ENCODE results near the gene KRT10. TPM values are rescaled to one million over a fixed set of nuclear protein-coding genes. Genes with fewer than 3 reads are reported as not detected.

The KRT10 gene
- 0.98 and 5.4 TPM in 2 replicates for total RNA-seq

DNA sequence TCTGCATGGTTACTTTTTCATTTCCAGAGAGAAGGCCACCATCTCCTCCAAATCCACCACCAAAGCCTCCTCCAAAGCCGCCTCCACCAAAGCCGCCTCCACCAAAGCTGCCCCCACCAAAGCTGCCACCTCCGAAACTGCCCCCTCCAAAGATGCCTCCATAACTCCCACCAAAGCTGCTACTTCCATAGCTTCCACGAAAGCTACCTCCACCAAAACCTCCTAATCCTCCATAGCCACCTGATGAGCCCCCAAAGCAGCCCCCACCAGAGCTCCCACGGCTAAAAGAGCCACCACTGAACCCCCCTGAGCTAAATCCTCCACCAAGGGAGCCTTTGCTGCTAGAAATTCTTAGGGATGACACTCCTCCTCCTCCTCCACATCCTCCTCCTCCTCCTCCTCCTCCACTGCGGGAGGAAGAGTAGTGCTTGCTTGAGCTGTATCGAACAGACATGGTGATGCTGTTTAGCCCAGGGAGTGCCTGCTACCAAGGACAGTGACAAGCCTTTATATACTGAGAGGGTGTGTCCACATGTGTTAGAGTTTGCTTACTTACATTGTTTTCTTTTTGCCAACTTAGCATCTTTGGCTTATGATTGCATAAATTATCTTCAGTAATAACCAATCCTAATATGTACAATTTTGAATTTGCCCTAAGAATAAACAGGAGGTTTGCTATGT is at the start of gene KRT10:
KRT10 (minus strand) TSS at position 483 of the 681 bp plus-strand sequence; CDS start at position 454, 29 bp downstream.

DNA sequence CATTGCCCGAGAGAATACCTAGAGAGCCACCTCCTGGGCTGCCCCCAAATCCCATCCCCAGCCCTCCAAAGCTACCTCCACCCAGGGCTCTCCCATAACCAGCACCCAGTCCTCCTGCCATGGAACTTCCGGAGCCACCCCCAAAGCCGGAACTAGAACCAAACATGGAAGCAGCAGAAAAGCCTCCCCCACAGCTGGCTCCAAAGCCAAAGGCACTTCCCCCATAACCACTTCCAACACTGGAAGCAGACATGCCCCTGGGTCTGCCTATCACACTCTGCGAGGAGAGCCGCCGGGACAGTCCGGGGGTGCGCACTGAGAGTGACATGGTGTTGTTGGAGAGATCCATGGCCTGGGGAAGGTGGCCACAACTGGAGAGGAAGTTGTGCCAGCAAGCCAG is 44.4 kb upstream of the KRT10 start, which contains the start of gene KRT12:
KRT12 (minus strand) TSS at position 386 of the 400 bp plus-strand sequence; CDS start at position 349, 37 bp downstream.

DNA sequence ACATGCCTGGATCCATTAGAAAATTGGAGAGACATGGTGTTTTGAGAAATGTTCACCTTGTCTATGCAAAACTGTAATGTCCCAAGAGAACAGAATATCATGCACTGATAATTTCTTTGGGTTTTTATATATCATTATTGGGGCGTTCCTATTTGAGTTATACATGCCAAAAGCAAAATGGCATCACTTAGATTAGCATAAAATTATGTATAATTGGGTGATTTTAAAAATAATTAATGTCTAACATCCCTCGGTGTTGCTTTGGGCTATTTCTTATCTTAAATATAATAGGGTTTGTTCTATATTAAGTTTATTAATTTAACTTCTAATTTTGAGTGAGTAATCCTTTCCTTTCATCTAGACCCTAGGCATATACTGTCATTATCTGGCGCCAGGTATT is 22.6 kb downstream of the KRT10 start, which contains the start of gene KRT28:
KRT28 (minus strand) TSS at position 101 of the 400 bp plus-strand sequence; CDS start at position 35, 66 bp downstream.

DNA sequence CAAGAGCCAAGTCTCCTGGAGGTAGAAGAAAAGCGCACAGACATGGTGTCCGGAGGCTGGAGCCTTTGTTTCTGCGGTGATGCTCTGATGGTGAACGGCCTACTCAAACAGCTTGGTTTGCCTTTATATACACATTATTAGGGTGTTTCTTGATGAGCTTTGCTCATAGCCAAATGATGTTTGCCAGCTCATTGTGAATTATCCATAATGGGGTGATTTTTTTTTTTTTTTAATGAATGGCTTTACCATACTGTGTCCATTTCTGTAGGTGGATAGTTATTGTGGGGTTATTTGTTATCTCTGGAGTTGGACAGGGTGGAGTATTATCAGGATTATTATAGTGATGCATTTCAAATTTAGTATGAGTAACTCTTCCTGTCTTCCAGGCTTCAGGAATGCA is 40.0 kb downstream of the KRT10 start, which contains the start of gene KRT27:
KRT27 (minus strand) TSS at position 101 of the 400 bp plus-strand sequence; CDS start at position 44, 57 bp downstream.

DNA sequence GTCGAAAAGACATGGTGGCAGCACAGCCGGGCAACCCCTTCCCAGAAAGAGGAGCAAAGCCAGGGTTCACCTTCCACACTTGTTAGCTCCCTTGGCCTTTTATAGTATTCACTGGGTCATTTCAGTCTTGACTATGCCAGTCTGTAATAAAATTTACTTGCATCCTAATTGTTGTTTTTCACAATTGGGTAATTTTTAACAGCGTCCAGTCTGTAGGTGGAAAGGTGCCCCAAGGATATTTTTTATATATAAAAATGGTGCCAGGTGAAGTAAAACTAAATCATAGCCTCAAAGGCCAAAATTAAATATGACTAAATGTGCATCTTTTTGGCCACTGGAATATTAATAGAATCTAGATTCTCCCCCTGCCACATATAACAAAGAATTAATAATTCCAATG is 50.3 kb downstream of the KRT10 start, which contains the start of gene KRT26:
KRT26 (minus strand) TSS at position 101 of the 400 bp plus-strand sequence; CDS start at position 13, 88 bp downstream.

Other genes starting within 250 kb of the KRT10 start
- gene SMARCE1, start 174.8 kb downstream of the KRT10 start, total RNA-seq = 100 and 136 TPM in 2 replicates
- not detected in 2 replicates for gene KRT222, start 157.4 kb downstream of the KRT10 start, total RNA-seq
- not detected in 2 replicates for gene KRT24, start 118.9 kb downstream of the KRT10 start, total RNA-seq
- gene KRT25, start 67.3 kb downstream of the KRT10 start, total RNA-seq = not detected in 2 replicates
- not detected in 2 replicates for gene KRT26, start 50.4 kb downstream of the KRT10 start, total RNA-seq
- not detected in 2 replicates for gene KRT27, start 40.1 kb downstream of the KRT10 start, total RNA-seq
- gene KRT28, start 22.7 kb downstream of the KRT10 start, total RNA-seq = not detected in 2 replicates
- not detected in 2 replicates for gene KRT12, start 44.6 kb upstream of the KRT10 start, total RNA-seq
- not detected in 2 replicates for gene KRT20, start 62.6 kb upstream of the KRT10 start, total RNA-seq
- gene KRT23, start 115.0 kb upstream of the KRT10 start, total RNA-seq = not detected in 2 replicates
- not detected in 2 replicates for gene KRT39, start 144.3 kb upstream of the KRT10 start, total RNA-seq
- gene KRT40, start 161.7 kb upstream of the KRT10 start, total RNA-seq = not detected in 2 replicates
- gene KRTAP3-3, start 171.6 kb upstream of the KRT10 start, total RNA-seq = not detected in 2 replicates
- not detected in 2 replicates for gene KRTAP3-2, start 177.3 kb upstream of the KRT10 start, total RNA-seq
- gene KRTAP3-1, start 186.5 kb upstream of the KRT10 start, total RNA-seq = not detected in 2 replicates
- gene KRTAP1-5, start 204.6 kb upstream of the KRT10 start, total RNA-seq = not detected in 2 replicates
- not detected in 2 replicates for gene KRTAP1-4, start 207.6 kb upstream of the KRT10 start, total RNA-seq
- not detected in 2 replicates for gene KRTAP1-3, start 212.3 kb upstream of the KRT10 start, total RNA-seq
- not detected in 2 replicates for gene KRTAP1-1, start 218.8 kb upstream of the KRT10 start, total RNA-seq
- not detected in 2 replicates for gene KRTAP2-1, start 224.7 kb upstream of the KRT10 start, total RNA-seq
- not detected in 2 replicates for gene KRTAP2-2, start 232.6 kb upstream of the KRT10 start, total RNA-seq
- gene KRTAP2-3, start 237.5 kb upstream of the KRT10 start, total RNA-seq = not detected in 2 replicates
- not detected in 2 replicates for gene KRTAP2-4, start 243.3 kb upstream of the KRT10 start, total RNA-seq

Data from vein endothelial cell (primary cell).